GM12873 (cell line): Measurements from ENCODE around the gene MPPED2.

Experiments
- TF ChIP-seq, protein P1 (sequence below): IDR thresholded peaks from 2 replicates; pipeline ENCODE4 v1.5.1; 2012; ENCODE audit warnings: low read depth, mild to moderate bottlenecking, moderate library complexity, low read length, control low read depth; ENCODE audit not compliant: insufficient read depth; ENCODE audit errors: missing control alignments

Gene MPPED2

DNA sequence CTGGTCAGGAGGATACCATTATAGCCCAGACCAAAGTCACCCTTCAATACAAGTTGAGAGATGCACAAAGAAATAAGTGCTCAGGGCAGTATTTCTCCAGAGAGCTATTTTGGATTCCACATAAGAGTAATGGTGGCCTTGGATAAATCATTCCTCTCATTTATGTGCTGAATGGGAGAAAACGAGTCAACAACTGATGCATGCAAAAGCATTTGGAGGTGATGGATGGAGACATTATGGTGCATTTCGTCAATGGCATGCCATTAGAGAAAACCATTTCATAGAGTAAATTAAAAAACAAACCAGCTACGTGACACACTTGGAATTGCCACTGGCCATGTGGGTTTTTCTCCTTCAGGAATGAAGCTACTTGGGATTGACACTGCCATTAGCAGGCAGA is 182.0 kb downstream of the MPPED2 start:
- TF ChIP-seq, protein P1, sequence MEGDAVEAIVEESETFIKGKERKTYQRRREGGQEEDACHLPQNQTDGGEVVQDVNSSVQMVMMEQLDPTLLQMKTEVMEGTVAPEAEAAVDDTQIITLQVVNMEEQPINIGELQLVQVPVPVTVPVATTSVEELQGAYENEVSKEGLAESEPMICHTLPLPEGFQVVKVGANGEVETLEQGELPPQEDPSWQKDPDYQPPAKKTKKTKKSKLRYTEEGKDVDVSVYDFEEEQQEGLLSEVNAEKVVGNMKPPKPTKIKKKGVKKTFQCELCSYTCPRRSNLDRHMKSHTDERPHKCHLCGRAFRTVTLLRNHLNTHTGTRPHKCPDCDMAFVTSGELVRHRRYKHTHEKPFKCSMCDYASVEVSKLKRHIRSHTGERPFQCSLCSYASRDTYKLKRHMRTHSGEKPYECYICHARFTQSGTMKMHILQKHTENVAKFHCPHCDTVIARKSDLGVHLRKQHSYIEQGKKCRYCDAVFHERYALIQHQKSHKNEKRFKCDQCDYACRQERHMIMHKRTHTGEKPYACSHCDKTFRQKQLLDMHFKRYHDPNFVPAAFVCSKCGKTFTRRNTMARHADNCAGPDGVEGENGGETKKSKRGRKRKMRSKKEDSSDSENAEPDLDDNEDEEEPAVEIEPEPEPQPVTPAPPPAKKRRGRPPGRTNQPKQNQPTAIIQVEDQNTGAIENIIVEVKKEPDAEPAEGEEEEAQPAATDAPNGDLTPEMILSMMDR, result no peak

- TF ChIP-seq, protein P1, result no peak
Measured at GRCh38 chr11:30395751-30396150, 190.4 kb downstream of the MPPED2 start.

GRCh38 chr11:30393012-30393411 is 193.1 kb downstream of the MPPED2 start:
- TF ChIP-seq, protein P1, result no peak

DNA sequence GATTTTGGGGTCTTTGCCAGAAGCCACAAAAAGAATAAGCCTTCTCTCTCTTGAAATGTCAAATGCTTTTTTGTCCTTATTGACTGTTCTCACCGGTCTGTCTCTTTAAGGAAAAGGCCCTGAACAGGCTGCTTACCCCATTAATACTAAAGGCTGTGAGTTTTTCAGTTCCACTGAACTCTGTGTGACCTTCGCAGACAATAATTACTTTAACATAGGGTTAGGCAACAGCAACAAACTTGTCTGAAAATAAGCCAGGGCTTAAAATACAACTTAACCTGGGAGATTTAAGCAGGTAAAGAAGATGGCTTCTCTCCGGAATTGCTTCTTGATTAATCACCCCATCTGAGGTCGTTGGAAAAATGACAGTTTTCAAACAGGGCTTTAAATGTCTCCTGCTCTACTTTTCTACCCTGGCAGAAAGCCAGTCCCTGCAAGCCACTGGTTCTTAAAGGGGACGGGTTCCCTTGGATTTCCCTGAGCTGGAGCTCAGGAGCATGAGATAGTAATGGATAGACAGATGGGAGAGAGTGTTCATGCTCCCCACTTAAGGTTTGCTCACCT is 193.8 kb downstream of the MPPED2 start:
- TF ChIP-seq, protein P1, result no peak

- TF ChIP-seq, protein P1, result no peak
Measured at GRCh38 chr11:30388957-30389356, 197.2 kb downstream of the MPPED2 start.

GRCh38 chr11:30387891-30388861 is 198.0 kb downstream of the MPPED2 start:
- TF ChIP-seq, protein P1, result no peak

- TF ChIP-seq, protein P1, result no peak
Measured at GRCh38 chr11:30381879-30382278, 204.3 kb downstream of the MPPED2 start.
